ENCODE results near the gene ZBTB38.

ZBTB38 gene

GRCh38 chr3:141405591-141405990 is 37.3 kb downstream of the ZBTB38 start:
- DNase-seq (ENCODE audit: low read depth): no peak

- DNase-seq (ENCODE audit: low read depth): no peak
Measured at GRCh38 chr3:141406265-141406664, 38.0 kb downstream of the ZBTB38 start.

GRCh38 chr3:141407047-141407446 is 38.7 kb downstream of the ZBTB38 start:
- DNase-seq (ENCODE audit: low read depth): no peak

GRCh38 chr3:141407825-141408224 is 39.5 kb downstream of the ZBTB38 start:
- DNase-seq (ENCODE audit: low read depth): no peak

GRCh38 chr3:141408596-141408995 is 40.3 kb downstream of the ZBTB38 start:
- DNase-seq (ENCODE audit: low read depth): no peak

GRCh38 chr3:141409940-141410241 is 41.6 kb downstream of the ZBTB38 start:
- no peak for DNase-seq (ENCODE audit: low read depth)

- no peak for DNase-seq (ENCODE audit: low read depth)
Measured at GRCh38 chr3:141410408-141410807, 42.1 kb downstream of the ZBTB38 start.

GRCh38 chr3:141410846-141411245 is 42.5 kb downstream of the ZBTB38 start:
- no peak for DNase-seq (ENCODE audit: low read depth)

- DNase-seq (ENCODE audit: low read depth): no peak
Measured at GRCh38 chr3:141411251-141411771, 43.0 kb downstream of the ZBTB38 start.

GRCh38 chr3:141412087-141412935 is 44.0 kb downstream of the ZBTB38 start:
- DNase-seq (ENCODE audit: low read depth): no peak

GRCh38 chr3:141412936-141413354 is 44.6 kb downstream of the ZBTB38 start:
- DNase-seq (ENCODE audit: low read depth): no peak

- no peak for DNase-seq (ENCODE audit: low read depth)
Measured at GRCh38 chr3:141413391-141413790, 45.1 kb downstream of the ZBTB38 start.

- DNase-seq (ENCODE audit: low read depth): no peak
Measured at GRCh38 chr3:141413801-141414689, 45.7 kb downstream of the ZBTB38 start.

- DNase-seq (ENCODE audit: low read depth): no peak
Measured at GRCh38 chr3:141414800-141415462, 46.6 kb downstream of the ZBTB38 start.

GRCh38 chr3:141415953-141416352 is 47.6 kb downstream of the ZBTB38 start:
- no peak for DNase-seq (ENCODE audit: low read depth)
